H1 (cell line): ENCODE measurements around the gene ALKAL2. TPM values are rescaled to one million over a fixed set of nuclear protein-coding genes. Genes with fewer than 3 reads are reported as not detected.
A peak's percentile ranks its signal among the peaks of the same experiment; 100 is the strongest.

ENCODE experiments used
- CTCF ChIA-PET: fragments of 300-600 bp; sonication (Branson Sonifier 250); formaldehyde crosslinking; loops from one replicate; lab custom pipeline; 2021; ENCODE audit not compliant: partially characterized antibody; lab: Charles Lee
- POLR2A ChIA-PET: fragments of 300-600 bp; sonication (Branson Sonifier 250); formaldehyde crosslinking; loops from one replicate; lab custom pipeline; 2021; ENCODE audit warnings: inconsistent platforms; ENCODE audit not compliant: partially characterized antibody; lab: Charles Lee
- DNase-seq, 2 experiments: peaks; one replicate each; pipeline versions ENCODE4 v3.0.0 to v3.0.0-alpha.2; 2010 to 2022; ENCODE audit warnings: low spot score in 2 of 2, low read depth in 1 of 2, mixed read lengths in 1 of 2
- FAIRE-seq: peaks from 2 replicates; lab custom pipeline; 2011; peaks lifted over from hg19 to GRCh38; lab: Jason Lieb, UNC
- H2AFZ ChIP-seq: 2 replicates; pipeline ENCODE4 v1.8.1; 2012; ENCODE audit warnings: low read length, inconsistent platforms
- H2AK5ac ChIP-seq: 2 replicates; pipeline ENCODE4 v1.6.1; 2013; ENCODE audit warnings: low read depth, low read length
- H2BK120ac ChIP-seq: replicated peaks from 2 replicates; pipeline ENCODE3; 2013; ENCODE audit warnings: low read depth, low read length, inconsistent platforms
- H2BK12ac ChIP-seq: 2 replicates; pipeline ENCODE4 v1.6.1; 2013; ENCODE audit warnings: low read depth, low read length
- H2BK15ac ChIP-seq: 2 replicates; pipeline ENCODE4 v1.6.1; 2013; ENCODE audit warnings: low read length
- H2BK20ac ChIP-seq: 2 replicates; pipeline ENCODE4 v1.6.1; 2013; ENCODE audit warnings: low read length
- H2BK5ac ChIP-seq: 2 replicates; pipeline ENCODE4 v1.6.1; 2013; ENCODE audit warnings: low read depth, low read length
- H3K14ac ChIP-seq: 2 replicates; pipeline ENCODE4 v1.6.1; 2013; ENCODE audit warnings: inconsistent platforms; ENCODE audit not compliant: insufficient read length
- H3K18ac ChIP-seq: 2 replicates; pipeline ENCODE4 v1.6.1; 2013; ENCODE audit warnings: low read length; ENCODE audit errors: extremely low read depth
- H3K23ac ChIP-seq: 2 replicates; pipeline ENCODE4 v1.6.1; 2013; ENCODE audit warnings: inconsistent platforms; ENCODE audit not compliant: insufficient read length
- H3K23me2 ChIP-seq: 2 replicates; pipeline ENCODE4 v1.6.1; 2013; ENCODE audit warnings: low read depth, low read length
- H3K27ac ChIP-seq: 2 replicates; pipeline ENCODE4 v1.6.1; 2011; ENCODE audit warnings: low read depth, low read length, inconsistent platforms
- H3K27me3 ChIP-seq, 4 experiments: replicated peaks in 1 of 4; 1 replicate in 1 of 4; 2 replicates in 3 of 4; pipeline versions ENCODE4 v1.6.1 to v1.8.1; 2011 to 2013; ENCODE audit warnings: low read length in 3 of 4, mild to moderate bottlenecking in 3 of 4, inconsistent platforms in 2 of 4, mixed read lengths in 2 of 4, moderate library complexity in 1 of 4; ENCODE audit not compliant: control insufficient read depth in 3 of 4, insufficient read depth in 3 of 4; ENCODE audit errors: extremely low read depth in 1 of 4
- H3K36me3 ChIP-seq, 4 experiments: 2 replicates each; pipeline versions ENCODE4 v1.6.1 to v1.8.1; 2011 to 2013; ENCODE audit warnings: mild to moderate bottlenecking in 4 of 4, low read length in 3 of 4, moderate library complexity in 2 of 4, control low read depth in 1 of 4, inconsistent platforms in 1 of 4; ENCODE audit not compliant: insufficient read depth in 4 of 4, control insufficient read depth in 2 of 4
- H3K4ac ChIP-seq: replicated peaks from 2 replicates; pipeline ENCODE3; 2013; ENCODE audit warnings: low read length, low read depth, mixed read lengths, inconsistent platforms; ENCODE audit not compliant: insufficient read length
- H3K4me1 ChIP-seq, 4 experiments: replicated peaks in 1 of 4; 1 replicate in 1 of 4; 2 replicates in 3 of 4; pipeline versions ENCODE4 v1.6.1 to v1.8.1; 2011 to 2013; ENCODE audit warnings: low read length in 3 of 4, inconsistent platforms in 2 of 4, mixed read lengths in 1 of 4; ENCODE audit not compliant: insufficient read depth in 4 of 4, control insufficient read depth in 3 of 4
- H3K4me2 ChIP-seq, 2 experiments: 2 replicates each; pipeline versions ENCODE4 v1.6.1 to v1.8.1; 2011 to 2013; ENCODE audit warnings: low read depth in 2 of 2, low read length in 2 of 2, control low read depth in 1 of 2, inconsistent platforms in 1 of 2, mild to moderate bottlenecking in 1 of 2; ENCODE audit not compliant: insufficient read depth in 1 of 2
- H3K4me3 ChIP-seq, 4 experiments: fragments of 200-600, 300-600 bp in 1 of 4; sonication (generic), shearing (Covaris generic), sonication (Bioruptor Twin) in 1 of 4; 2 replicates each; pipeline versions ENCODE4 v1.5.1 to v1.8.1; 2011 to 2016; ENCODE audit warnings: low read length in 4 of 4, low read depth in 3 of 4, control low read depth in 2 of 4, inconsistent platforms in 2 of 4, mild to moderate bottlenecking in 2 of 4, mixed read lengths in 1 of 4, moderate library complexity in 1 of 4; ENCODE audit not compliant: insufficient read depth in 2 of 4; ENCODE audit errors: extremely low read depth in 1 of 4
- H3K56ac ChIP-seq: replicated peaks from 2 replicates; pipeline ENCODE3; 2013; ENCODE audit warnings: low read depth, mild to moderate bottlenecking, mixed read lengths, low read length, inconsistent platforms; ENCODE audit not compliant: insufficient read length
- H3K79me1 ChIP-seq: 2 replicates; pipeline ENCODE4 v1.6.1; 2013; ENCODE audit warnings: low read depth, low read length, control low read depth
- H3K79me2 ChIP-seq, 2 experiments: 2 replicates each; pipeline versions ENCODE4 v1.6.1 to v1.8.1; 2012 to 2013; ENCODE audit warnings: low read length in 2 of 2, mild to moderate bottlenecking in 2 of 2, inconsistent platforms in 1 of 2; ENCODE audit not compliant: insufficient read depth in 2 of 2, control insufficient read depth in 1 of 2
- H3K9ac ChIP-seq, 4 experiments: replicated peaks in 1 of 4; 1 replicate in 1 of 4; 2 replicates in 3 of 4; pipeline versions ENCODE4 v1.6.1 to v1.8.1; 2011 to 2013; ENCODE audit warnings: low read depth in 3 of 4, low read length in 3 of 4, control low read depth in 2 of 4, mild to moderate bottlenecking in 2 of 4, moderate library complexity in 2 of 4, inconsistent platforms in 1 of 4; ENCODE audit errors: extremely low read depth in 1 of 4
- H3K9me3 ChIP-seq, 2 experiments: 2 replicates each; pipeline versions ENCODE4 v1.6.1 to v1.8.1; 2012 to 2013; ENCODE audit warnings: mild to moderate bottlenecking in 2 of 2, moderate library complexity in 2 of 2, control low read depth in 1 of 2, inconsistent platforms in 1 of 2, low read depth in 1 of 2, low read length in 1 of 2, mixed read lengths in 1 of 2; ENCODE audit not compliant: insufficient read depth in 2 of 2
- H4K20me1 ChIP-seq, 2 experiments: replicated peaks in 1 of 2; 2 replicates each; pipeline versions ENCODE3 to v1.8.1; 2011 to 2013; ENCODE audit warnings: inconsistent platforms in 2 of 2, low read length in 2 of 2, mild to moderate bottlenecking in 1 of 2; ENCODE audit not compliant: insufficient read depth in 2 of 2, control insufficient read depth in 1 of 2
- H4K5ac ChIP-seq: 2 replicates; pipeline ENCODE4 v1.6.1; 2013; ENCODE audit warnings: low read length, low read depth, mixed read lengths, inconsistent platforms; ENCODE audit not compliant: insufficient read length
- H4K8ac ChIP-seq: 2 replicates; pipeline ENCODE4 v1.8.0; 2013; ENCODE audit warnings: mild to moderate bottlenecking, moderate library complexity, low read length, inconsistent platforms; ENCODE audit not compliant: insufficient read depth; ENCODE audit errors: extremely low read depth
- H4K91ac ChIP-seq: replicated peaks from 2 replicates; pipeline ENCODE3; 2013; ENCODE audit warnings: low read length, mixed read lengths, inconsistent platforms; ENCODE audit not compliant: insufficient read length
- ASH2L ChIP-seq: fragments of 200-600, 300-600 bp; sonication (generic); IDR thresholded peaks from one replicate; pipeline ENCODE4 v1.7.1; 2017; ENCODE audit warnings: low read length
- SIRT6 ChIP-seq: IDR thresholded peaks from one replicate; pipeline ENCODE4 v1.7.1; 2012; ENCODE audit warnings: low read length, inconsistent platforms
- SRF ChIP-seq: IDR thresholded peaks from 2 replicates; pipeline ENCODE4 v1.6.1; 2011; ENCODE audit warnings: mild to moderate bottlenecking, low read depth, low read length, moderate library complexity
- SUZ12 ChIP-seq: fragments of 200-600 bp; sonication (generic); IDR thresholded peaks from 2 replicates; pipeline ENCODE4 v1.6.1; 2012; ENCODE audit warnings: mild to moderate bottlenecking, inconsistent platforms, low read length, moderate library complexity, mixed read lengths
- WGBS, 2 experiments: shearing (Covaris generic) in 1 of 2; methylation state at CpG; one replicate each; pipeline versions ENCODE4 v1.1.6 to v1.1.7; 2013 to 2015; ENCODE audit warnings: low lambda C conversion rate in 2 of 2, mixed read lengths in 2 of 2, inconsistent platforms in 1 of 2, low coverage in 1 of 2, missing lambda C conversion rate in 1 of 2; ENCODE audit not compliant: insufficient replicate concordance in 2 of 2, insufficient coverage in 1 of 2, insufficient read length in 1 of 2; ENCODE audit errors: extremely low coverage in 1 of 2, missing lambda C conversion rate in 1 of 2; 5-methylcytosine and 5-hydroxymethylcytosine counted together
- polyA plus RNA-seq, 7 experiments: library from polyadenylated mRNA; depleted of rRNA in 3 of 7; stranded (reverse) in 5 of 7; unstranded in 2 of 7; fragments of >200 nt in 5 of 7; fragments of 200-250 nt in 2 of 7; gene quantifications; 1 replicate in 5 of 7; 2 replicates in 1 of 7; 4 replicates in 1 of 7; pipeline versions ENCODE4 v1.2.1 to v1.2.3, GENCODE V29; 2011 to 2013; ENCODE audit warnings: missing spikeins in 2 of 7, mixed read lengths in 2 of 7
- total RNA-seq: library from RNA; stranded (reverse); fragmentation: NEBNext Ultra II Directional; extraction: Animal tissue kit (Norgen Biotek cat#: 25700); gene quantifications from 2 replicates; pipeline ENCODE4 v1.2.1, GENCODE V29; 2021

Gene ALKAL2
- total and polyA plus RNA-seq, 2 of the 8 experiments (the other 6 are each of a cell fraction or from before 2014, with no cell fraction given) = 4.6 to 11.5 TPM

- no peak overlapping the region for H2AFZ ChIP-seq
- H3K79me2 ChIP-seq = no peaks in the 10 kb centered on the region
- no peak overlapping the region for H3K18ac ChIP-seq
- H4K91ac ChIP-seq = no peak overlapping the region
- DNase-seq = no peak
- H4K20me1 ChIP-seq = peaks cover 0 to 2% of the 10 kb centered on the region in 2 experiments
- no peaks in the 10 kb centered on the region for H3K4me1 ChIP-seq
- H2AK5ac ChIP-seq = no peak overlapping the region
- no peak overlapping the region for H3K27ac ChIP-seq
- no peak for TF ChIP-seq SUZ12
- TF ChIP-seq SIRT6 = no peak
- TF ChIP-seq SRF = peak; percentile 29; the same call in 1 of the 2 replicates
- no peak for TF ChIP-seq ASH2L
- TF ChIP-seq, all 59 proteins: peak for 1
- no peak overlapping the region for H4K5ac ChIP-seq
- no peak overlapping the region for H2BK20ac ChIP-seq
- H2BK5ac ChIP-seq = no peak overlapping the region
- no peaks in the 10 kb centered on the region for H3K23me2 ChIP-seq
- H3K27me3 ChIP-seq = no peaks in the 10 kb centered on the region
- H3K9me3 ChIP-seq = peaks cover 3 to 5% of the 10 kb centered on the region in 2 experiments
- H3K9ac ChIP-seq = no peak overlapping the region
- H4K8ac ChIP-seq = no peak overlapping the region
- no peak overlapping the region for H3K56ac ChIP-seq
- POLR2A ChIA-PET = no interaction called here
- FAIRE-seq = no peak
- H3K4ac ChIP-seq = no peak overlapping the region
- H3K4me3 ChIP-seq = no peak overlapping the region
- no peak overlapping the region for H2BK15ac ChIP-seq
- no peak overlapping the region for H3K14ac ChIP-seq
- no peak overlapping the region for H2BK120ac ChIP-seq
- no peak overlapping the region for H2BK12ac ChIP-seq
- no peaks in the 10 kb centered on the region for H3K79me1 ChIP-seq
- CTCF ChIA-PET = interaction anchor here (1.2 kb wide), 1 partner anchor 19 kb away, joined by 3 read pairs; no protein-coding TSS in a partner anchor
- WGBS, 2 experiments = 87% methylated on average over 8 of the region's 8 CpGs; no CpG with 5 or more reads in 1 of the 2 experiments
- no peak overlapping the region for H3K4me2 ChIP-seq
- H3K36me3 ChIP-seq = peaks cover 0 to 6% (median 3%) of the 10 kb centered on the region in 4 experiments; a peak in 2 of 8 replicates
- no peak overlapping the region for H3K23ac ChIP-seq
Observed at GRCh38 chr2:253202-253638, 34.7 kb downstream of the ALKAL2 start.
